Activated T-cell treated with anti-CD3 and anti-CD28 coated beads for 1 hour (primary cell): ENCODE data around the gene MAP1B.

Experiments
- DNase-seq: peaks from one replicate; pipeline ENCODE4 v3.0.0-alpha.2; 2020; ENCODE audit warnings: low read depth

Gene MAP1B

DNA sequence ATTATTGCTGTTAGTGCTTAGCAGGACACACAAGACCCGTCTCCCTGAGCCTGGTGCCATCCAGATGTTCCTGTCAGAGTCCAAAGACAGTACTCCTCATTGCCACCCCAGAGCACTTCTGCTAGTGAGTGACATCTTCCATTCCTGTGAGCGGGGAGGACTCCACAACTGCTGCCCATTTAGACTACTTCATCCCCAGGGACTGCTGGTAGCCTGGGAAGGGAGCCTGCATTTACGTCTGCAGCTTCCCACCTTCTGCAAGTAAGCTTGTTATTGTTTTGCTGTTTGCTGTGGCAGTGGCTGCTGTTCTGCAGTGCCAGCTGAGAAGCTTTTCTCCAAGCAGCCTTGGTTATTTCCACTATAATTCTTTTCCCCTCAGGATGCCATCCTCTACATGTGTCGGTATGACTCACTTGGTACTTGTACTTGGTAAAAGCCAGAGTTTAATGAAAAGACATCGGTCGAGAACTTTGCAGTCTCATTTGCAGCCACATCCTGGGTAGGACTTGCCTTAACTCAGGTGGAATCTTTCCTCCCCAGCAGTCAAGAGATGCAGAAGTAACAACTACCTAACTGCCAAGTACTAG is 10.6 kb upstream of the MAP1B start:
- DNase-seq: no peak

DNA sequence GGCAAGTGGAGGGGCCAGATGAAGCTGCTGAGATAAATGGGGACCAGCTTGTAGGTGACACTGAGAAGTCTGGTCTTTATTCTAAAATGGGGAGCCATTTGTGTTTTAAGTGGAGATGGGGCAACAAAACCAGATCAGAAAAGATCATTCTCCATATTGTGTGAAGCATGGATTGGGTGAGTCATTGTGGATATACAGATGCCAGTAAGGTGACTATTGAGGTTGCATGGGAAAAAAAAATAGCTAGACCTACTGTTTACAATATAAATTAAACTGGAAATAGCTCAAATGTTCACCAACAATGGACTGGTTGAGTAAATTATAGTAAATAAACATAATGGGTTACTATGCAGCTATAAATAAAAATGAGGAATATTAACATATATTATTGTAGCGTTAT is 5.4 kb upstream of the MAP1B start:
- DNase-seq: no peak

GRCh38 chr5:72106817-72107130 is 501 bp upstream of the MAP1B start:
- no peak for DNase-seq

- no peak for DNase-seq
These were observed 576 bp downstream of the MAP1B start for GRCh38 chr5:72107901-72108201.

GRCh38 chr5:72108202-72109061 is 1.2 kb downstream of the MAP1B start:
- no peak for DNase-seq

DNA sequence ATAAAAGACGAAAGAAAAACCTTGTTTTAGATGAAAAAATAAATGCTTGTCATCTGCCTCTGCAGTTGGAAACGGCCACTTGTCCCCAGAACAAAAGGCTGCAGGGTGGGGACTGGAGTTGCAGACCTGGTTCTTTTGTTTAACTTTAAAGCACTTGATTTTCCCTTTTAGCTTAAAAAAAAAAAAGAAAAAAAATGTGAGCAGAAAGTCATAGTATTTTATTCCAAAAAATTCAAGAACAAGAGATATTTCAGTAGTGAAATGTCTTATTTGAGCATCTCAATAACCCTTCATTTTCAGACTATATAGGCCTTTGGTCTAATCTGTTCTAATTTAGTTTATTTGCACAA is 1.8 kb downstream of the MAP1B start:
- DNase-seq: no peak

- no peak for DNase-seq
These were observed 2.4 kb downstream of the MAP1B start for GRCh38 chr5:72109625-72110024.

DNA sequence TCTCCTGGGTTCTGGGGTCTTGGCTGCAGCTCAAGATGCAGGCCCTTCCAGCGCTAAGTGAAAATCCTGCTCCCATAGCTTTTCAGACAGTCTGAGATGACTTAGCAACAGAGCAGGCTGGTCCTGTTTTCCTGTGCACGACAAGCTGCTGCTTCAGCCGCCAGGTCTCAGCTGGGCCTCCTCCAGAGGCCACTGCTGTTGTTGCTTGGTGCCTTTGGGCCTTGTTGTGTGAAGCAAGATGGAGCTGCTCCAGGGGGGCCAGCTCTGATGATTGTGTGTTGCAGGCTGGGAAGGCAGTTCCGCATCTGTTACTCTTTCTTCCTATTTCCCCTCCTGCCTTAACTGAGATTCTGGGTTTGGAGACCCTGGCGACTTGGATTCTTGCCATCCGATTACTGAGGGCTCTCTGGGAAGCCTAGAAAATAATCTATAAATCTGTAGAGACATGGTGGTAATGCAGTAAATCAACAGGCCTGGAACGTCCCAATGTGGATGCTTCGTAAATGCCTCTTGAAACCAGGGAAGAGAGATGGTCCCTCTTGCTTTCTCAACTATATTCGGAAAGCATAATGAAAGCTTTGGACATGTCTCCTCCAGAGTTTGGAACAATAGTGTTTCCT is 3.2 kb downstream of the MAP1B start:
- DNase-seq: no peak

GRCh38 chr5:72112389-72112788 is 5.1 kb downstream of the MAP1B start:
- DNase-seq: no peak

DNA sequence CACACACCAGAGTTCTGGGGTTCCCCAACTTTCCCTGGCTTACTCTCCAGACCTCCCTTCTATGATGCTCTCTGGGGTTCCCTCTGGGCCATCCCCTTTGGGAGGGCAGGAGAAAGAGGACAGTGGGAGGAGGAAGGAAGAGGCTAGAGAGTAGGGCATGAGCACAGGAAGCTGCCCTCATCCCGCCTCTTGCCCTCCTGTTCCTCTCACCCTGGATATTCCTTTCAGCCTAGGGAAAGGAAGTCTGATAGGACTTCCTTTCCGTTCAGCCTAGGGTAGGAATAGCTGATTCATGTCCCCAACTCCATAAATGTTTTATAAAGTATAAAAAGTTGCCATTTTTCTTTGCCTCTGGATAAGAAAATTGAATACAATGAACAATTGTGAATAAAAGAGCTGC is 7.4 kb downstream of the MAP1B start:
- no peak for DNase-seq

DNA sequence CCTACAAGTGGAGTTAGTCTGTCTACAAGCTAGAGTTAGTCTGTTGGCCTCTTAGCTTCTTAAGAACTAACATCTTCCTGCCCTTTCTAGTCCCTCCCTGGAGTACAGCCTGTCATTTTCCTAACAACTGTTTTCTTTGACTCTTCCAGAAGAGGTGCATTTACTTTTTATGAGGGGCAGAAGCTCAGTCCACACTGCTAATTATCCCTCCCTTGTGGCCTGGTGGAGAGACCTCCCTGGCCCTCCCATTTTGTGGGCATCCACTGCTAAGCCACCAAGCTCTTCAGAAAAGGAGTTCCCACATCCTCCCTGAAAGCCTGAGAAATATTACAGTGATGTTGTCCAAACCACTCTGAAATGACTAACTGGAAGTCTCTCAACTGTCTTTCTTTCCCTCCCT is 8.0 kb downstream of the MAP1B start:
- no peak for DNase-seq

- no peak for DNase-seq
These were observed 10.0 kb downstream of the MAP1B start for GRCh38 chr5:72117307-72117706.

DNA sequence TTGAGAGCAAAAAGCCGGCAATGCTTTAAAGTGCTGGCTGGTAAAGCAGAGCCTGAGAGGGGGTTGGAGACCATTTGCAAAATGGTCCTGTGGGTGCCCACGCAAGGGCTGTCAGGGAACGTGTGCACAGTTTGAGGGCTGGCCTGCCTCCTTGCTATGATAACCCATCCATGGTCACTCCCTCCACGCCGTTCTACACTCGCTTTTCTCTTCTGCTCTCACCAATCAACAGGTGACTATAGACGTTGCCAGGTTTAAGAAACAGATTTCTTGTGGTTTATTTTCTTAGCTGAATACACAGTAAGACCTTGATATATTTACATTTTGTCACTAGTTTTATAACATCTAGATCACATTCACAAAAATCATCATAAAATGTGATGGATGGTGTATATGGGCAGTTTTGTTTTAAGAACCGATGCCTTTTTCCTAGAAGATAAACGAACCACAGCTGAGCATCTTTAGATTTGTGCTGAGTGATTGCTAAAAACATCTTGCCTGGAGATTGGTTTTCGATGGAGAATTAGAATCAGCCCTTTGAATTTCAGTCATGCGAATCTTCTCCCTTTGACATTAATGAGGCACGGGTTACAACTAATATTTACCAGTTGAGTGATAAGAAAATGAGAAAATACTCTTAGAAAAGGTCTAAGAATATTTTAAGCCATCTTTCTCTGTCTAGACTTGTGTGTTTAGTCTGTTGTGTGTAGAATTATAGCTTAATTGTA is 13.9 kb downstream of the MAP1B start:
- no peak for DNase-seq

GRCh38 chr5:72121780-72122445 is 14.6 kb downstream of the MAP1B start:
- DNase-seq: no peak

- DNase-seq: no peak
These were observed 15.3 kb downstream of the MAP1B start for GRCh38 chr5:72122602-72123001.

DNA sequence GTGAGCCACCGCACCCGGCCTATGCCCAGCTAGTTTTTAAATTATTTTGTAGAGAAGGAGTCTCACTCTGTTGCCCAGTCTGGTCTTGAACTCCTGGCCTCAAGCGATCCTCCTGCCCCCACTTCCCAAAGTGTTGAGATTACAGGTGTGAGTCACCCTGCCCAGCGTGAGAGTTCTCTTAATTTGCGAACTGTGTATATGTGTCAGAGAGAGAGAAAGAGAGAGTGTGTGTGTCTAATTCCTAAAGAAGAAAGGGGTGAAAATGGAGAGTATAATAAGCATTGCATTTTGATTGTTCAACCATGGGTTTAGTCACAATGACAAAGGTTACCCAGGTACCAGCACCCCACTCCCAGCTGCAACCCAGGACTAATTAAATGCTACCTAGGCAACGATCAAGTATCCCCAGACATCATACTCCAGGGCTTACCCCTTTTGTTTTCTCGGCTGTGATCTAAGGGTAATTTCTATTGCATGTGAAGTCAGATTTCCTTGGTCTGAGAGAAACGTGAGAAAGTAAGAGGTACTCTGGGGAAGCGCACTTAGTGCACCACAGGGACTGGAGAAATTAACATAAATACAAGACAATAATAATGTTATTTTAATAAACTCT is 16.6 kb downstream of the MAP1B start:
- no peak for DNase-seq

- no peak for DNase-seq
These were observed 18.1 kb downstream of the MAP1B start for GRCh38 chr5:72125271-72125940.

DNA sequence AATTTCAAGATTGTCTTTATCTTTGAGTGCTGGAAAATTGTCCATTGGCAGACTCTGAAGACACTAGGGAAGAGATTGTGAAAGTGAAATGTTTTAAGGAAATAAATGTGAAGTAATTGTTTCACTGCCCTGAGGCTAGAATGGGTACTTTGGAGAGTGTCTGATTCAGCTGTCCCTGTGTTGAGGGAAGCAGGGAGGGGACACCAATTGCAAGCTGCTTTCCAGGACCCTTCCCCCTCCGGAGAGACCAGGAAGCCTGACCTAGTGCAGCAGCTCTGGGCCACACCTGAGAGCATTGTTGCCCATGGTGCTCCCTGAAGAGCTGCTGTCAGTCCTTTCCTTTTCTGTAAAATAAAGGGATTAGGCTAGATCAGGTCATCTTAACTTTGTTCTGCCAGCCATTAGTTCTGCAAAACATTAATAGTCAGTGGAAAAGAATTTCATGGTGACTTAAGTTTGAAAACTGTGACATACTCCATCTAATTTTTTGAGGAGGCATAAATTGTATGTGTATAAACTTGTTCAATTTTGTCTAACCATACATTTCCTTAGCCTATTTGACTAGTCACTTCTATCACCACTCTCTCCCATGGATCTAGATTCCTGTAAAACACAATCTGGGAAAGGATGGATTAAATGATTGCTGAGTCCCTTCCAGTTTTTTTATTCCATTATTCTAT is 18.8 kb downstream of the MAP1B start:
- DNase-seq: no peak

DNA sequence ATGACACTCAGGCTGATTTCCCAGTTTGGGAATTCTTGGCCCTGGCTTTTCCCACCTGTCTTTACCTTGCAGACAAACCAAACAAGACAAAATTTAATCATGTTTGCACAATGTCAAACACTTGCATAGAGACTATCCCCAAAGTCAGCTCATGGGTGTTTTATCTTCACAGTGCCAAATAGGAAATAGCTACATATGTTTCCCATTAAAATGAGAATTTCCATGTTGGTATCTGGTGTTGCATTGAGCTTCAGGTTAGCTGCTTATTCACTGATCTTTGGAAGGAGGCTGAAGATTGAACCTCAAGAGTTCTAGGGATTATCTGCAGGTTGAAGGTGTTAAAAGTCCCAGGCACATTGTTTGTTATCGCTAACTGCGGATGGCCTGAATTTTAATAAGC is 19.5 kb downstream of the MAP1B start:
- no peak for DNase-seq

DNA sequence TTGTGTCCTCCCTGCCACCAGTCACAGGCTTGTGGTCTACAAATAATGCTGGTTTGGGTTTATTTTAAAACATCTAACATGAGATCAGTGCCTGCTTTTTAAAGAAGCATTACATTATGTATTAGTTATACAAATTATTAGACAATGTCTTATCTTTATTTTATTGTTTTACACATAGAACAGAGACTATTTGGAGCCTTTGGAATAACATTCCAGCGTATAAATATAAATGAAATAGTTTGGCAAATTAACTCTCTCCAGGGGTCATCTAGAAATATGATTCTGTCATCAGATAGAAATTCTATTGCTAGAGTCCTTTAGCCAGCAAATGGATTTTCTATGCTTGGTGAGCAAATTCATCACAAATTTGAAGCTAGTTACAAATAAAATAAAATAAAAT is 22.4 kb downstream of the MAP1B start:
- no peak for DNase-seq

- DNase-seq: no peak
These were observed 23.1 kb downstream of the MAP1B start for GRCh38 chr5:72130351-72130761.
